GM21390 (cell line): ENCODE data around the gene FNDC10.
"Not testable (repeated sequence)": the region's sequence is repeated elsewhere in the genome, so short reads cannot be mapped to it uniquely, and the experiment has no call there.

Experiments used
- ATAC-seq: cut with Tn5 transposase; IDR thresholded peaks from one replicate; pipeline ENCODE4 v1.9.1; 2021; ENCODE audit not compliant: unreplicated experiment

Gene FNDC10

DNA sequence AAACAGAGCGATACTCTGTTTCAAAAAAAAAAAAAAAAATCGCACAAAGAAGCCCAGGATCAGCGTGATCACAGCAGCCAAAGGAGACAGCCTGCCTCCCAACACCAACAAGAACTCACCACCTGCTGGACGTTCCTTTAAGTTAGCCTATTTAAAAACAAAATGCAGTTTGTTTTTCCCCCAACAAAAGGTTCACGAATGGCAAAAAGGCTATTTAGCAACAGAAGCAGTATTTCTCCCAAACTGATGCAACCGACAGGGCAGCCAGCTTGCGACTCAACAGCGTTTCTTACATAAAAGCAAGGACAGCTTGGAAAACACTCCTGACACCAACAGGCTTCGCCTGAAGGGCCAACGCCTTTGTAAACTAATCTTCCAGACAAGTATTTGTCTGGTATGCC, 32.0 kb downstream of the FNDC10 start:
- ATAC-seq, result no peak

DNA sequence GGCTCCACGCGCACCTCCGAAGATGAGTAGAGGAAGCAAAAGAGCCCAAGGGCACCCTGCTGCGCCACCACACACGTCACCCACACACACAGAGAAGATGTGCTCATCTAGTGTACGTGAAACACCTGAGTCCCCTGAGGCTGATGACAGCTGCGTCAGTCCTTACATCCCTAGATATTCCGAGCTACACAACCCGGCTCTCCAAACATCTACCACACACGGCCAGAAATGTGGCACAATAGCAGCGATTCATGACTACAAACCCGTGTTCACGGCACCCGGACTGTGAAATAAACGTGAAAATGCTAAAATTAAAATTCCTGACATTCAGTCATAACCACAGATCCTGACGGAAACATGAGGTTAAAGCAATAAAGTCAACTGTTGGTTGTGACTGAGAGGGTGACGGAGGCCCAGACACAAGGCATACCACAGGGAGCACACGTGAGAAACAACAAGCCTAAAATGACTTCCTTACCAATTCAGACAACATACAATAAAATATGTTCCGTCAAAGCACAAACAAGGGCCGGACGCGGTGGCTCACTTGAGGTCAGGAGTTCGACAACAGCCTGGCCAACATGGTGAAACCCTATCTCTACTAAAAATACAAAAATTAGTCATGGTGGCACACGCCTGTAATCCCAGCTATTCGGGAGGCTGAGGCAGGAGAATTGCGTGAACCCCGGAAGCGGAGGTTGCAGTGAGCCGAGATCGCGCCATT, 32.6 kb downstream of the FNDC10 start:
- no peak for ATAC-seq

DNA sequence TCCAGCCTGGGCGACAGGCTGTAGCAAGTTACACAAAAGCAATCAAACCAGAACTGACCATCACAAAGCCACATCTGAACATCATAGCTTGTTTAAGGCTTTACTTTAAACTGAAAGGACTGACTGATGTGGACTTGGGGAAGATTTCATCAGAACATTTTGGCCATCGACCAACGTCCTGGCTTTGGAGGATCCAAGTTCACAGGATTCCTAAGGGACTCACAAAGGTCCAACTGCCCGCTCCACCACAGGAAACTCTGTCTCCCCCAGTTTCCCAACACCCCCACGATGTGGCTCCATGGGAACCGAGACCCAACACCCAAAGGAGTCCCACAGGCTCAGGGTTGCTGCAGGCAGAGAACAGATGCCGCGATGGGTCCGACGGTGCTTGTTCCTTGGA, 34.6 kb downstream of the FNDC10 start:
- ATAC-seq, result no peak

DNA sequence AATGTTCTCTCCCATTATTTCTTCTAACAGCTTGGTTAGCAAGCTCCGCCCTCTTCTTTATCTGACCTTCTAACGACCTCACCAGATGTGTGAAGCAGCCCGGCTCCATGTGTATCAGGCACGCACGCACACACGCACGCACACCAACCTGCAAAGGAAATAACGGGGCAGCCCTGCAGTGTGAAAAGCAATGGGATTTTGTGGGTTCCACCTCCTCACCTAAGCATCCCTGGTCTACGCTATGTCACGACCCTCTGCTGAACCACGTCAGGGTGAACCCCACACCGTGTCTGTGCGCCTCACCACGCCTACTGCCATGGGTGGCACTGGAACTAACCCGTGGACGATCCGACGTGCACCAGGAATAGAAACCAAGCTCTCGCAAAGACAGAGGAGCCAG, 35.7 kb downstream of the FNDC10 start:
- no peak for ATAC-seq

DNA sequence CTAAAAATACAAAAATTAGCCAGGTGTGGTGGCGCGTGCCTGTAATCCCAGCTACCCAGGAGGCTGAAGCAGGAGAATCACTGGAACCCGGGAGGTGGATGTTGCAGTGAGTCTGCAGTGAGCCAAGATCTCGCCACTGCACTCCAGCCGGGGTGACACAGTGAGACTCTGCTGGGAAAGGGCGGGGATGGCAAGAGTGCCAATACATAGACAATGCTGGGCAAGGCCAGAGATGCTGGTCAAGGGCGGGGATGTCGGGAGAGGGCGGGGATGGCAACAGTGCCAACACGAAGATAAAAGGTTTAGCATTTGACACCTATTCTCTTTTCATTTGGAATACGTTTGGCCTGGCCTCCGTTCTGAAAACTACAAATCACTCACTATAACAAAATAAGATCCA, 36.2 kb downstream of the FNDC10 start:
- ATAC-seq, result no peak

DNA sequence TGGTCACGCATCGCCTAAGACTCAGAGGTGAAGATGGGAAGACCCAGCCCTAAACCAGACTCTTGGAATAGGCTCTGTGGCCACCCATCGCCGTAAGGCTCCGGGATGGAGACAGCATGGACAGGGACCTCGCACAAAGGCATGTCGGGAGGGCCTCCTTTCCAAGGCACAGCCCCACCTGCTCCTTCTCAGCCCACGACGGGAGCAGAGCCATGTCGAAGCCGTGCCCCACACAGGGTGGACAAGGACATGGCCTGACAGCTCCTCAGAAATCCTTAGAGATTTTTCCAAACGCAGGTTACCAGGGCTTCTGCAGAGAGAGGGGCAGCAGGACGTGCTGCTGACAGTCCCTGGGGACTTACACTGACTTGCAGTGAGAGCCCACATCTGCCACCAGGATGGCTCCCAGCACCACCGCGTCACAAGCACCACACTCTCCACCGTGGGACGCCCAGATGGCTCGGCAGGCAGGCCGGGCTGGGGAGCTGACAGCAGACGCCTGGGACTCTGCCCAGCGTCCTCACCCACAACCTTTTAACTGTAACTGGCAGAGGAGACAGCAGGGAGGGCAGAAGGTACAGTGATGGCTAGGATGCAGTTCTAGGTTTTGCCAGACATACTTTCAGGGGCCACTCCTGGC, 37.3 kb downstream of the FNDC10 start:
- ATAC-seq, result no peak

DNA sequence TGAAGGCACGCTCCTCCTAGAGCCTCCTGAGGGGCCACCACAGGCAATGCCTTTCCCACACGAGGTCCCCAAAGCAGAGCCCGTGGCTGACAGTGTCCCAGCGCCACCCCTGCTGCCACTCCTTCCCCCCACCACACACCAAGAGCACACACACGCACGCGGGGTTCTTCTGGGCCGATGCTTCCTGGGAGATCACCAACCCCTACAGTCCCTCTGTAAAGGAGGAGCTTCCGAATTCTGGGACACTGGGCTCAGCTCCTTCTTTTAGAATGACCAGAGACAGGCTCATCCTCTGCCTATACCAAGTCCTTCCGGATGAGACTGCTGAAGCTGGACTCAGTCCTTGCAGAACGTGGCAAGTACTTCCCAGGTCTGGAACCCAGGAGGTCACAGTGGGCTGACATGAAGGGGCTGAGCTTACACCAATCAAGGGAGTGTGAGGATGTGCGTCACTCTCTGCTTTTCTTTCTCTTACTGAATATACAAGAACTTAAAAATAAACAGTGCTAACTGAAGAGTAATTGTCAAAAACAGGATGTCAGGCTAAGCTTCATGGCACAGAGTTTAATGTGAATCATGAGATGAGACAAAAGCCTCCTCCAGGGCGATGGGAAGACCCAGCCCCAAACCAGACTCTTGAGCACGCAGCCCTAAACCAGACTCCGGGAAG, 38.0 kb downstream of the FNDC10 start:
- no peak for ATAC-seq

DNA sequence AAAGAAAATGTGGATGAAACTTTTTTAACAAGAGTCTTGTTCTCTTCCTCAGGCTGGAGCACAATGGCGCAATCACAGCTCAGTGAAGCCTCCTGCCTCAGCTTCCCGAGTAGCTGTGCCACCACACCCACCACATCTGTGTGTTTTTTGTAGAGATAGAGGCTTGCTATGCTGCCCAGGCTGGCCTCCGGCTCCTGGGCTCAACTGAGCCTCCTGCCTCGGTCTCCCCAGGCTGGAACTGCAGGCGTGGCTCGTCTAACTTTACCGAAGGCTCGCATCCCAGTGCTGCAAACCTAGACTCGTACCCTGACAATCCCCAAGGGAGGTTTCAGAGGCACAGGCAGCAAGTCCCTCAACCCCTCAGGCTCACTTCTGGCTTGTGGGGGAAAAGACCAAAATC, 39.8 kb downstream of the FNDC10 start:
- no peak for ATAC-seq

DNA sequence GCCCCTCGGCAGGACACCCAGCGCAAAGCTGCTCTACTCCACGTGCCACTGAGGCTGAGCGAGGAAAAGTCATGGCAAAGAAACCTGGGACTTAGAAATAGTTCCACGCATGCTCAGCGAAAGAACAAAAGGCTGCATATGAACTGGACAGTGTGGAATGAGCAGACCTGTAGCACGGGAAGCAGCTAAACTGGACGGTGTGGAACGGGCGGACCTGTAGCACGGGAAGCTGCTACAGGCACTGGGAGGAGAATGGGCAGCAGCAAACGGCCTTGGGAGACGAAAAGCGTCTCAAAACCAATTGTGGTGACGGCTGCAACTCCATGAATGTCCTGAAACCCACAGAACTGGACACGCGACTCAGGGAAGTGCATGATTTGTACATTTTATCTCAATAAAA, 40.9 kb downstream of the FNDC10 start:
- no peak for ATAC-seq

DNA sequence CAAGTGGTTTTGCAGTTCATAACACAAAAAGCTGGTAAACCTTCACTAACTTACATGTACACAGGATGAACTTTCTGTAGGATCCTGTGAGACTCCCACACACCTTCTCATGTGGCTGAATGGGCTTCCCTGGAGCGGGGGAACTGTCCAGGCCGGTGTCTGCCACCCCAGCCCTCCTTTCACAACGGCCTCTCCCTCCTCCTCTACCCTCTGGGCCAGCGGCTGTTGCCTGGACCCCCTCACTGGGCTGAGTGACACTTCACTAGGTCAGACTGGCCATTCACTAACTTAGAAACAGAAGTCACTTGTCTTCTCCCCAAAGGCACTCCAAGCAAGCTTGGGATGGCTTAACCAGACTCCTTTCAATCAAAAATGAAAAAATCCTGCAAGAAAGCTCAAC, 41.3 kb downstream of the FNDC10 start:
- ATAC-seq, result no peak

DNA sequence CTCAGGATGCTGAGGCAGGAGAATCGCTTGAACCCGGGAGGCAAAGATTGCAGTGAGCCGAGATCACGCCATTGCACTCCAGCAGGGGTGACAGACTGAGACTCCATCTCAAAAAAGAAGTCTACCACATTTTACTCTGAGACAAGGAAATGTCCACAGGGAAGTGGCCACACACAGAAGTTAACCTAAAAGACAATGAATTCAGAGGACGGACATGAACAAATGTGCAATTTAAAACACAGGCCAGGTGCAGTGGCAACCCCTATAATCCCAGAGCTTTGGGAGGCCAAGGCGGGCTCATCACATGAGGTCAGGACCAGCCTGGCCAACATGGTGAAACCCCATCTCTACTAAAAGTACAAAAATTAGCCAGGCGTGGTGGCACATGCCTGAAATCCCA, 42.2 kb downstream of the FNDC10 start:
- not testable (repeated sequence) for ATAC-seq

DNA sequence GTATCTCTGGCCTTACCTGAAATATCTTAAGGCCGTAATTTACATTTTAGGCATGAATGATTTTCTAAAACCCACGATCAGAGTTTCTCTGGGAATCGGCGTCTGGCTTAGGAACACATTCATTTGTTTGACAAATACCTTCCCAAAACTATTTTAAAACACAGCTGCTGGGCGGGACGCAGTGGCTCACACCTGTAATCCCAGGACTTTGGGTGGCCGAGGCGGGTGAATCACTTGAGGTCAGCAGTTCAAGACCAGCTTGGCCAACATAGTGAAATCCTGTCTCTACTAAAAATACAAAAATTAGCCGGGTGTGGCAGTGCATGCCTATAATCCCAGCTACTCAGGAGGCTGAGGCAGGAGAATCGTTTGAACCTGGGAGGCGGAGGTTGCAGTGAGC, 43.0 kb downstream of the FNDC10 start:
- not testable (repeated sequence) for ATAC-seq

DNA sequence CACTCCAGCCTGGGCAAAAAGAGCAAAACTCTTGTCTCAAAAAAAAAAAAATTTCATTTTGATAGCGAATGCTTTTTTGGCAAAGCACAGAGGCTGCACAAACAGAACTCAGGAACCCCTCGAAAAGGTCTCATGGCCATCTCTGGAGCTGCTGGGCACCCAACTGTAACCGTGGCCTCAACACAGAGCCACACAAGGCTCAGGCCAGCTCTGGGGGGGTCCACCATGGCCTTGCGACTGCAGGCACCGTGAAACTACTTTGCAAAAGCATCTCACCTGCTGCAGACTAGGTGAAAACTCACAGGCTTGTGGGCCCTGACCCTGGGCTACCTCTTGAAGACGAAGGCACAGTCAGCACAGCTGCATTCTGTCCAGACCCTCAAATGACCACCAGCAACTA, 43.4 kb downstream of the FNDC10 start:
- ATAC-seq, result no peak

DNA sequence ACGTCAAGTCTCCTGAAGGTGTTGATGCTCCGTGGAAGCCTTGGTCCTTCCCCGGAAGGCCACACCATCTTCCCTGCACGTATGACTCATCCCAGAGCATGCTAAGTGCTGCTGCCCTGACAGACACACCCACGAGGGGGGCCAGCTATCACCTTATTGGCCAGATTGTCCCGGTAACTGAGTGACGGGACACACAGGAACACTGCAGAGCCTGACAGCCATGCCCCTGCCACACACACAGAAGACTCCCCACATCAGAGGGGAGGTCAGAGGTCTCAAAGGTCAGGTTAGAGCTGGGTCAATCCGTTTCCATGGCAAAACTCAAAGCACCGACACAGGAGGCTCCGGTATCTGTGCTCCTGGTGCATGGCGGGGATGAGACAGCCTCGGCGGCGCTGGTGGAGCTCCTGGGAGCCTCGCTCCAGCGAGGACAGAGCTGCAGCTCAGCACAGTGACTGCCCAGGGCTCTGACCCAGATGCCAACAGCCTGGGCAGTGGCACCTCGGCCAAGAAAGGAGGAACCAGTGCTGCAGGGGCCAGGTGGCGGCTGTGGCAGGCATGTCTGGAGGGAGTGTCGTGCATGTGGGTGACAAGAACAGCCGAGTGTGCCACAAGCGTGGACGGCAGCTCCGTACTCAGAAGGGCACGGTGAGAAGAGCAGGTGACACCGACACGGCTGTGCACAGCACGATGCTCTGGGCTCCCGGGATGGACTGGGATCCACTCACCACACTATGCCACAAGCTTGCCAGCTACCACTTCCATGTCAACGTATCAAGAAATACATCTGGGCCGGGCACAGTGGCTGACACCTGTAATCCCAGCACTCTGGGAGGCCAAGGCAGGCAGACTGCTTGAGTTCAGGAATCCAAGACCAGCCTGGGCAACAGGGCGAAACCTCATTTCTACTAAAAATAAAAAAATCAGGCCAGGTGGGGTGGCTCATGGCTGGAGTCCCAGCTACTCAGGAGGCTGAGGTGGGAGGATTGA, 44.7 kb downstream of the FNDC10 start:
- no peak for ATAC-seq

DNA sequence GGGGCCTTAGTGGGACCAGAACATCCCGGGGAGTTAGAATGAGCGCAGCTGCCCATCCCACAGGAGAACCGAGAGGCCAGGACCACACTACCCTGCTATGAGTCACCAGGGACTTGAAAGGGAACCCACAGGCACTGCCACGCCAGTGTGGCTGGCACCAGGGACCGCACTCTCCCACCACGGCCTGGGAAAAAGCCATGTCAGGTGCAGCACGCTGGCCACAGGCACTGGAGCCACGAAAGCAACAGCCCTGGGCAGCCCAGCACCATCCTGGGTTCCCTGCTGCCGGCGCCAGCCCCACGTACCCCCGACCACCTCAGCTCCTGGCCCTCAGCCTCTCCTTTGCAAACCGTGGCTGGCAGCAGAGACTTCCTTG, 45.4 kb downstream of the FNDC10 start:
- ATAC-seq, result no peak

DNA sequence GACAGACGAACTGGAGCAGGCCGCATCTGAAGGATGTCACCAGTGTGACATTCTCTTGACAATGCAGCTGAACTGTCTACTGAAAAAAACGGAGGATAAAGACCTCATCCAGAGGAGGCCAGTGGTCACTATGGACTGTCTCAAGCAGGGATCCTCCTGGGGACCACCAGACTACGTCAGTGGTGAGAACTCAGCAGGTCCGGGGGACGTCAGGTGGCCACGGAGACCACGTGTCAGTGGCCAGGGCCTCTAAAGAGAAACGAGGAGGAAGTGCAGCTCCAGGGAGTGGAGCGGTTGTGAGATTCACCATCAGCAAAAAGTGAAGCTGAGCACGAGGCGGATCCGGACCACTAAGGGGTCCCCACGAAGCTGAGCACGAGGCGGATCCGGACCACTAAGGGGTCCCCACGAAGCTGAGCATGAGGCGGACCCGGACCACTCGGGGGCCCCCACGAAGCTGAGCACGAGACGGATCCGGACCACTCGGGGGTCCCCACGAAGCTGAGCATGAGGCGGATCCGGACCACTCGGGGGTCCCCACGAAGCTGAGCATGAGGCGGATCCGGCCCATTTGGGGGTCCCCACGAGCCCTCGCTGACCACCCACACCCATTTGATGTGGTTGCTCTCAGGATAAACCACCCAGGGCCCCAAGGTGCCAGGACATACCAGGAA, 46.0 kb downstream of the FNDC10 start:
- no peak for ATAC-seq

DNA sequence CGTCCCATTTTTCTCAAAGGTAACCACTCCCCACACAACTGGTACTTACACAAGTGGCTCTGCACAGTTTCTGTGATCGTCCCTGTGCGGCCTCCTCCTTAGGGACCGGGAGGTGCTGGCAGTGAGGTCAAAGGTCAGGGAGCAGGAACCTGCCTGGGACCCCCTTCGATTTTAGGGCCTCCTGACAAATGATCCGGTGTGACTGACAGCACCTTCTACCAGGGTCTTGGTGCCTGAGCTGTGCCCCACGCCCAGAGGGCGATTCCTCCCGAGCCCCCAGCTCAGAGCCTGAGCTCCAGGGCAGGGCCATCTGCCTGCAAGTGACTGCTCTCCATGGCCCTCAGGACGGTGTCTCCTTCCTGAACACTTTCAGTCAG, 47.7 kb downstream of the FNDC10 start:
- ATAC-seq, result no peak

DNA sequence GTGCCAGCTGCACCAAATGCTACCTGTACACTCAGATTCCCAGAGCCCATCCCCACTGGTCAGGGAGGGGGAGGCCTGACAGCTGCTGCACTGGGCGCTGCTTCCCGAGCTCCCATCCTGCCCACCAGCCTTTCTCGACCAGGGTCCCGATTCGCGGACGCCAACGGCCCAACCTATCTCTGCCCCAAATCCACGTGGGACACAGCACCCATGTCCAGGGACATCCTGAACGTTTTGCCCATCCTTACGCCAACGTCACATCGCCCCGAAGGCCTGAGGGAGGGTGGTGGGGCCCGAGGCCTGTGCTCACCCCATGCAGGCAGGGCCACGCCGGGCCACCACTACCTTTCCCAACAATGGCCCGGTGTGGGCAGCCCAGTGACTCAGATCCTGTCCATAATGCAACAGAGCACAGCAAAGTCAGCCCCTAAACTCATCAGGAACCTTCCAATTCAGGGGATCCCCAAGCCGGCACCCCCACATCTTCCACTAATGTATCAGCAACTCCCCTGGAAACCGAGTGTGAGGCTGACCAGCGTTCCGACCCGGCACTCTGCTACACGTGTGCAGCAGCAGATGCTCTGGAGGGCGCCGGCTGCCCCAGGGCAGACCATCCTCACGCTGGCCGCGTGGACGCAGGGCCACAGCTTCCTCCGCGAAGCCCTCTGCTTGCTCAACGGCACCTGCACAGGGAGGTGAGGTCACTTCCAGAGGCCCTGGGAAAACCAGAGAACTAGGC, 48.2 kb downstream of the FNDC10 start:
- ATAC-seq, result no peak

DNA sequence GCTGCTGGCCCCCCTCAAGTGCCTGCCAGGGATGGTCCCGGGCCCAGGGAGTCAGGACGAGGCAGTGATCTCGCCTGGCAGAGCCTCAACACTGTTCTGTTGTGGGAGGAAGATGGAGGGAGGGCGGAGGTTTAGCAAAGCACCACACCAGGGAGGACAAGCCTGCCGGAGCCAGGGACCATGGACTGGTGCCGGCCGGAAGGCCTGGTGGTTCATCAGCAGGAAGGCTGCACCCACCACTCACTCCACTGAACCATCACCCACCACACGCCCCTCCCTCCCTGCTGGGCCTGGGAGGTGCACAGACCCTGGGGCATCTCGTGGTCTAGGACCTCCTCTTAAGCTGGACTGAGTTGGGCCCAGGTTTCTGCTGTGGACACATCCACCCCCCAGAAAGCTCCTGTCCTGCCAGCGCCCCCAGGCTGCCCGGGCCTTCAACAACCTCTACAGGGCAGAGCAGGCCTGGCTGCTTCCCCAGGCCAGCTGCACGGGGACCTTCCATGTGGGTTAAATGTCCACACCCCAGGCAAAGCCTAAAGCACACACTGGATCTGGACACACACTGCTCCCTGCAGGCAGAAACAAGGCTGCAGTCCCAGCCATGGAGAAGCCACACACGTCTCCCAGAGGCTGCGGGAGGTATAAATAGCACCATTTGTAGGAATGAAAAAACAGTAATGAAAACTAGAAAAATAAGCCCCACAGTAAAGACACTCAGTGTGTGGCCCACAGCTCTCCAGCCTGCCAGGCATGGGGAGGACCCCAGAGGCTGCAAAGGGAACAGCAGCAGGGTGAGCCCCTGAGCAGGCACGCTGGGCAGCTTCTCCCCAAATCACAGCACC, 49.1 kb downstream of the FNDC10 start:
- no peak for ATAC-seq
